Adrenal gland (tissue), 5 donors: ENCODE measurements around the gene FHOD3.

Experiments
- CTCF ChIP-seq, 6 experiments: fragments of 450-650 bp in 4 of 6; fragments of 200-600 bp in 2 of 6; sonication (generic) in 1 of 6; IDR thresholded peaks; 1 replicate in 5 of 6; 2 replicates in 1 of 6; pipeline versions ENCODE4 v1.5.1 to v1.8.0; 2016 to 2021; ENCODE audit warnings: antibody characterized with exemption in 6 of 6, mild to moderate bottlenecking in 2 of 6, moderate library complexity in 1 of 6
- POLR2A ChIP-seq, 2 donors: fragments of 450-650 bp; IDR thresholded peaks; one replicate each; pipeline ENCODE4 v1.6.1; 2017; ENCODE audit warnings: antibody characterized with exemption in 2 of 2, mild to moderate bottlenecking in 2 of 2, moderate library complexity in 1 of 2
- donor health status: DM: no; HTN: no; CAD: no.

DNA sequence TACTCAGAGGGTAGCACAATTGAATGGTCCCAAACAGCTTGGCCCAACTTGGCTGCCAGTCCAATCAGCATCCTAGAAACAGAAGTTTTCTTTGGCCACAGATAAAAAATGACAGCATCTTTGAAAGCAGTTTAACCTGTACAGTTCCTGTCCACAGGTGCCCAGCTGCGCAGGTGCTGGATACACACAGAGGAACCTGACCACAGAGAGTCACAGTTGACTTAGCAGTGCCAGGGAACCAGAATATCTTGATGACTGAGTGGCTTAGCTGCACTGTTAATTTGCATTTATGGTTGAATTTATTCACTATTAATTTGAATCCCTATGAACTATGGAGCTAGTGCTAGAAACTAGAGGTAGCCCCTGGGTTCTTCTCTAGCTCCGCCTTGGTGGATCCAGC lies 437.6 kb downstream of the FHOD3 start:
- TF ChIP-seq CTCF (IDR thresholded peaks at IDR 0.05): no peak
- TF ChIP-seq POLR2A (IDR thresholded peaks at IDR 0.05): no peak
